Neuronal stem cell (in vitro differentiated cells): ENCODE data around the gene VRK3.

ENCODE experiments used
- DNase-seq: peaks from one replicate; pipeline ENCODE4 v3.0.0-alpha.2; 2013; ENCODE audit warnings: low spot score
- H2AFZ ChIP-seq: one replicate; pipeline ENCODE4 v1.6.1; 2013; ENCODE audit warnings: mild to moderate bottlenecking, low read length, inconsistent platforms
- H2AK5ac ChIP-seq: 2 replicates; pipeline ENCODE4 v1.6.1; 2013; ENCODE audit warnings: low read depth, mild to moderate bottlenecking, inconsistent platforms, low read length, moderate library complexity, mixed read lengths
- H2BK120ac ChIP-seq: 2 replicates; pipeline ENCODE4 v1.6.1; 2013; ENCODE audit warnings: low read depth, mild to moderate bottlenecking, inconsistent platforms, low read length, moderate library complexity, mixed read lengths
- H2BK12ac ChIP-seq: one replicate; pipeline ENCODE4 v1.6.1; 2013; ENCODE audit warnings: low read length, inconsistent platforms
- H2BK15ac ChIP-seq: 2 replicates; pipeline ENCODE4 v1.6.1; 2013; ENCODE audit warnings: mild to moderate bottlenecking, low read length, inconsistent platforms, mixed read lengths
- H2BK5ac ChIP-seq: one replicate; pipeline ENCODE4 v1.6.1; 2013; ENCODE audit warnings: inconsistent platforms, mild to moderate bottlenecking, low read length, moderate library complexity
- H3K14ac ChIP-seq: one replicate; pipeline ENCODE4 v1.6.1; 2013; ENCODE audit warnings: low read length, inconsistent platforms
- H3K18ac ChIP-seq: 2 replicates; pipeline ENCODE4 v1.6.1; 2013; ENCODE audit warnings: low read length, inconsistent platforms
- H3K23ac ChIP-seq: 2 replicates; pipeline ENCODE4 v1.6.1; 2013; ENCODE audit warnings: low read depth, mild to moderate bottlenecking, mixed read lengths, low read length, inconsistent platforms; ENCODE audit not compliant: poor library complexity
- H3K27ac ChIP-seq: replicated peaks from 3 replicates; pipeline ENCODE4 v1.5.1; 2013; ENCODE audit warnings: low read length, inconsistent platforms
- H3K27me3 ChIP-seq, 3 experiments: 2 replicates each; pipeline ENCODE4 v1.6.1; 2013; ENCODE audit warnings: low read length in 3 of 3, mild to moderate bottlenecking in 2 of 3, inconsistent platforms in 1 of 3, low read depth in 1 of 3, mixed read lengths in 1 of 3, moderate library complexity in 1 of 3; ENCODE audit not compliant: control insufficient read depth in 3 of 3, insufficient read depth in 3 of 3
- H3K36me3 ChIP-seq, 2 donors: replicated peaks in 1 of 2; 2 replicates each; pipeline ENCODE4 v1.6.1; 2013; ENCODE audit warnings: low read length in 2 of 2; ENCODE audit not compliant: control insufficient read depth in 2 of 2, insufficient read depth in 2 of 2
- H3K4ac ChIP-seq: 2 replicates; pipeline ENCODE4 v1.6.1; 2013; ENCODE audit warnings: inconsistent platforms, mild to moderate bottlenecking, low read length, moderate library complexity
- H3K4me1 ChIP-seq, 2 donors: 1 replicate in 1 of 2; 2 replicates in 1 of 2; pipeline ENCODE4 v1.6.1; 2013; ENCODE audit warnings: low read length in 2 of 2, low read depth in 1 of 2; ENCODE audit not compliant: control insufficient read depth in 2 of 2, insufficient read depth in 1 of 2
- H3K4me2 ChIP-seq: one replicate; pipeline ENCODE4 v1.6.1; 2013; ENCODE audit warnings: mild to moderate bottlenecking, low read length, inconsistent platforms; ENCODE audit not compliant: insufficient read depth, poor library complexity, severe bottlenecking
- H3K4me3 ChIP-seq, 2 donors: 2 replicates each; pipeline ENCODE4 v1.5.1; 2013; ENCODE audit warnings: low read length in 2 of 2, mild to moderate bottlenecking in 2 of 2, inconsistent platforms in 1 of 2, moderate library complexity in 1 of 2
- H3K79me1 ChIP-seq: one replicate; pipeline ENCODE4 v1.6.1; 2013; ENCODE audit warnings: low read depth, mild to moderate bottlenecking, inconsistent platforms, low read length, moderate library complexity
- H3K9ac ChIP-seq: one replicate; pipeline ENCODE4 v1.6.1; 2013; ENCODE audit warnings: mild to moderate bottlenecking, low read depth, low read length, inconsistent platforms; ENCODE audit not compliant: poor library complexity
- H3K9me3 ChIP-seq, 2 donors: replicated peaks in 1 of 2; 2 replicates each; pipeline versions ENCODE3 to v1.6.1; 2013; ENCODE audit warnings: low read length in 2 of 2, mild to moderate bottlenecking in 2 of 2, inconsistent platforms in 1 of 2, low read depth in 1 of 2, mixed read lengths in 1 of 2, moderate library complexity in 1 of 2; ENCODE audit not compliant: control insufficient read depth in 2 of 2, insufficient read depth in 1 of 2
- H4K8ac ChIP-seq: one replicate; pipeline ENCODE4 v1.6.1; 2013; ENCODE audit warnings: low read depth, mild to moderate bottlenecking, inconsistent platforms, low read length, moderate library complexity
- H4K91ac ChIP-seq: one replicate; pipeline ENCODE4 v1.6.1; 2013; ENCODE audit warnings: low read length, low read depth, mild to moderate bottlenecking, inconsistent platforms; ENCODE audit not compliant: poor library complexity
- WGBS, 2 donors: extraction: QIAGEN DNeasy Blood & Tissue Kit; methylation state at CpG; one replicate each; pipeline ENCODE4 v1.1.7; 2013; ENCODE audit warnings: missing lambda C conversion rate in 2 of 2, mixed read lengths in 1 of 2; ENCODE audit not compliant: insufficient read length in 2 of 2, insufficient replicate concordance in 1 of 2; ENCODE audit errors: extremely low coverage in 2 of 2; 5-methylcytosine and 5-hydroxymethylcytosine counted together

Gene VRK3

GRCh38 chr19:49939721-49940481, 85.3 kb downstream of the VRK3 start:
- H3K4ac ChIP-seq = peak overlapping the region; percentile 3
- H2AK5ac ChIP-seq = peak overlapping the region; percentile 69

DNA sequence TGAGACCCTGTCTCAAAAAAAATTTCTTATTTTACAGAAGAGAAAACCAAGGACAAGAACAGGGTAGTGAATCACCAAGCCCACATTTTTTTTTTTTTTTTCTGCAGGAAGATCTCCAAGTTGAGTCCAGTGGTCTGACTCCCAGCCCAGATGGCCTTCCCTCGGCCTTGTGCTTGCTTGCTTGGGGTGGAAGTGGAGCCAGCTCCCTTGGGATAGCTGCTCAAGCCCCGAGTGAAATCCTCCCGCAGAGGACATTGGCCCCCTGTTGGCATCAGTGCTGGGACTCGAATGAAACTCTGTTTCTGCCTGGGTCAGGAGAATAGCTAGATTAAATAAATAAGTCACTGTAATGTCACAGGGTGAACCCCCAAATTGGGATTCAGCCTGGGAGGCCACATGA, 86.5 kb downstream of the VRK3 start:
- Histone ChIP-seq H3K4me1 (no peaks in the 10 kb centered on the region), H2BK15ac (no peak overlapping the region), H3K14ac (no peak overlapping the region), H3K79me1 (no peaks in the 10 kb centered on the region), H3K4me3 (no peak overlapping the region), H3K18ac (no peak overlapping the region), H3K36me3 (no peaks in the 10 kb centered on the region), H3K23ac (no peak overlapping the region), H3K4me2 (no peak overlapping the region), H3K4ac (no peak overlapping the region), H2BK5ac (no peak overlapping the region), H4K91ac (no peak overlapping the region), H2AFZ (no peak overlapping the region), H3K27ac (no peak overlapping the region), H3K9me3 (no peaks in the 10 kb centered on the region), H3K9ac (no peak overlapping the region), H4K8ac (no peak overlapping the region), H2BK120ac (no peak overlapping the region), H2BK12ac (no peak overlapping the region), H3K27me3 (peaks cover 0 to 2% (median 0%) of the 10 kb centered on the region in 3 experiments), H2AK5ac (no peak overlapping the region)
- WGBS, 2 donors = no CpG with 5 or more reads among the region's 4 CpGs
- no peak for DNase-seq

More at GRCh38 chr19:49939721-49940481, 85.3 kb downstream of the VRK3 start:
- H3K36me3 ChIP-seq = no peaks in the 10 kb centered on the region
- peak overlapping the region; percentile 63 for H2BK12ac ChIP-seq
- no peak overlapping the region for H3K27ac ChIP-seq
- WGBS, 2 donors = no CpG with 5 or more reads among the region's 7 CpGs
- peaks cover 0 to 2% (median 0%) of the 10 kb centered on the region in 3 experiments for H3K27me3 ChIP-seq
- peak overlapping the region; percentile 96 for H2BK15ac ChIP-seq
- no peak overlapping the region for H2AFZ ChIP-seq
- peak overlapping the region; percentile 72 for H3K14ac ChIP-seq
- no peaks in the 10 kb centered on the region for H3K4me1 ChIP-seq
- no peak overlapping the region for H2BK5ac ChIP-seq
- peak overlapping the region; percentile 76 for H2BK120ac ChIP-seq
- DNase-seq = no peak
- peak overlapping the region; percentile 60 for H3K18ac ChIP-seq
- no peak overlapping the region for H3K4me2 ChIP-seq
- no peaks in the 10 kb centered on the region for H3K9me3 ChIP-seq
- no peaks in the 10 kb centered on the region for H3K79me1 ChIP-seq
- H4K8ac ChIP-seq = peak overlapping the region; percentile 99
- peak overlapping the region in 1 of 2 donors; percentile 55 for H3K4me3 ChIP-seq
- H4K91ac ChIP-seq = no peak overlapping the region
- H3K9ac ChIP-seq = no peak overlapping the region
- peak overlapping the region; percentile 60 for H3K23ac ChIP-seq

DNA sequence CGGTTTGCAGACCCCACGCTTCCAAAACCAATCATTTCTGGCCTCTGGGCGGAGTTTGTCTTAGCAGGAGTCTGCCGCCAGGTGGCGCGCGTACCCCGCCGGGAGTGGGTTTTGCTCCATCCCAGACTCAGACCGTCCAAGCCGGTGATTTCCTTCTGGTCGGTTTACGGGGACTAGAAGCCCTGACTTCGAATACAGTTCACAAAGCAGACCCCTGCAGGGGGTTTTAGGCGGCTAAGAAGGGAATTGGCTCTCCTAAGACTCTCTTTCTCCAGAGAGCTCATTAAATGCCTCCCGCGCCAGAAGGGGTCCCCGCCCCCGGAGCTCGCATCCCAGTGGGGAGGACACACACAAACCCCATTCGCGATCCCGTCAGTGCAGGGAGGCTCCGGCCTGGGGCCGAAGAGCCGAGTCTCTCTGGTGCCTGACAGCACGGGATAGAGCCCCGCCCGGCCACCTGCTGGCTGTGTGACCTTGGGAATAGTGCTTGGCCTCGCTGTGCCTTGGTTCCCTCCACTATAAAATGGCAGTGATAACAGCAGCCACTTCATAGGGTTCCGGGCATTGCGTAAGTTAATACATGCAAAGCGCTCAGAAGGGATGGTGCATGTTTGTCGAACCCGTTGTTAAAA, 87.3 kb downstream of the VRK3 start:
- Histone ChIP-seq H3K27ac (no peak overlapping the region), H2BK15ac (no peak overlapping the region), H2AK5ac (no peak overlapping the region), H3K4ac (no peak overlapping the region), H3K4me1 (no peaks in the 10 kb centered on the region), H2BK120ac (no peak overlapping the region), H2BK5ac (no peak overlapping the region), H4K91ac (no peak overlapping the region), H3K23ac (no peak overlapping the region), H3K27me3 (no peaks in the 10 kb centered on the region), H3K4me3 (peak overlapping the region in 1 of 2 donors; percentile 3), H3K18ac (no peak overlapping the region), H3K14ac (no peak overlapping the region), H3K4me2 (peak overlapping the region; percentile 47), H3K9ac (no peak overlapping the region), H3K36me3 (peaks cover 0 to 3% of the 10 kb centered on the region in 2 donors), H3K79me1 (no peaks in the 10 kb centered on the region), H2BK12ac (no peak overlapping the region), H3K9me3 (no peaks in the 10 kb centered on the region), H2AFZ (peak overlapping the region; percentile 90), H4K8ac (no peak overlapping the region)
- no CpG with 5 or more reads among the region's 35 CpGs for WGBS, 2 donors
- peak; percentile 88 for DNase-seq

GRCh38 chr19:49936549-49936948, 88.6 kb downstream of the VRK3 start:
- Histone ChIP-seq H2BK12ac (no peak overlapping the region), H3K36me3 (peaks cover 0 to 13% of the 10 kb centered on the region in 2 donors), H3K4me2 (no peak overlapping the region), H3K4me3 (no peak overlapping the region), H3K14ac (no peak overlapping the region), H2AK5ac (no peak overlapping the region), H2BK5ac (no peak overlapping the region), H3K9me3 (no peaks in the 10 kb centered on the region), H3K79me1 (no peaks in the 10 kb centered on the region), H2AFZ (no peak overlapping the region), H3K9ac (no peak overlapping the region), H3K27me3 (no peaks in the 10 kb centered on the region), H3K23ac (no peak overlapping the region), H3K4ac (no peak overlapping the region), H4K91ac (no peak overlapping the region), H3K4me1 (no peaks in the 10 kb centered on the region), H2BK15ac (no peak overlapping the region), H3K18ac (no peak overlapping the region), H4K8ac (no peak overlapping the region), H3K27ac (no peak overlapping the region), H2BK120ac (no peak overlapping the region)
- no peak for DNase-seq
- no CpG with 5 or more reads among the region's 5 CpGs for WGBS, 2 donors
